Measurements from ENCODE around the gene TEAD2. TPM values are rescaled to one million over a fixed set of nuclear protein-coding genes. Genes with fewer than 3 reads are reported as not detected.
A peak's percentile ranks its signal among the peaks of the same experiment; 100 is the strongest.

Gene TEAD2
- 226 and 235 TPM in 2 replicates for total RNA-seq
- long read RNA-seq, partial matches to known transcripts: 1 of 2 reads
- long read RNA-seq, other reads (novel, unspliced or antisense): 1 of 2 reads

DNA sequence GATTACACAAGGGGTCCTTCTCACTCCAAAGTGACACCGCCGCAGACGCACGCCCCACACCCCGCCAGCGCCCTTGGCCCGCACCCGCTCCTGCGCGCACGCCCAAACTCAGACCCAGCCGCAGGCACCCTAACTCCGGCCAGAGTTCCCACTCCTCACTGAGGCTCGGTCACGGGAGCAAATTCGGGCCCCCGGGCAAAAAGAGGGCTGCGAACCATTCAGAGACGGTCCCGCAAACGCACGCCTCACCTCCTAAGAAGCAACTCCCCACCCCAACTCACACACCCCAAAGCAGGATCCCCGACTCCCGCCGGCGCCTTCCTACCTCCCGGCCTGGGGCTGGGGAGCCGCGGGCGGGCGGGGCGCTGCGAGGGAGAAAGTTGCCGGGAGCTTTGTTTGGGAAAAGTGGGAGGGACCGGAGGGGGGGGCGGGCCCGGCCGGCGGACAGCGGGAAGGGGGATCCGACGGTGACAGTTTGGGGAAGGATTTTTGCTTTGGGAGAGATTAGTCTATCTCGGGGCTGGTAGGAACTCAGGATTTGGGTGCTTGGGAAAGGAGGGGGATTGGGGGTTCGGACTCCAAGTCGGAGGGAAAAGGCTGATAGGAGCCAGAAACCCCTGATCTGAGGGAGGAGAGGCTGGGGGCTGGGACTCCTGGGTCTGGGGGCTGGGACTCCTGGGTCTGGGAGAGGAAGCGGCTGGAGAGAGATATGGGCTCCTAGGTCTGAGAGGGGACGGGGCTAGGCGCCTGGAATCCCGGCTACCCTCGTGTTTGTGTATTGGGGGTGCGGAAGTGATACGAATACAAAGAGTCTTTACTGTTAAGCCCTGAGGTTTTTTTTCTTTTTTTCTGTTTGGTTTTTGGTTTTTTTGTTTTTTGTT lies at the start of gene TEAD2:
Gene TEAD2 (minus strand): TSS at position 369 of the 881 bp plus-strand sequence. CDS start 2,341 bp downstream, outside the sequence.
- H3K36me3 Mint-ChIP-seq (ENCODE audit: insufficient read depth): peaks cover 10% of the 10 kb centered on the region
- TF ChIP-seq, protein P1, sequence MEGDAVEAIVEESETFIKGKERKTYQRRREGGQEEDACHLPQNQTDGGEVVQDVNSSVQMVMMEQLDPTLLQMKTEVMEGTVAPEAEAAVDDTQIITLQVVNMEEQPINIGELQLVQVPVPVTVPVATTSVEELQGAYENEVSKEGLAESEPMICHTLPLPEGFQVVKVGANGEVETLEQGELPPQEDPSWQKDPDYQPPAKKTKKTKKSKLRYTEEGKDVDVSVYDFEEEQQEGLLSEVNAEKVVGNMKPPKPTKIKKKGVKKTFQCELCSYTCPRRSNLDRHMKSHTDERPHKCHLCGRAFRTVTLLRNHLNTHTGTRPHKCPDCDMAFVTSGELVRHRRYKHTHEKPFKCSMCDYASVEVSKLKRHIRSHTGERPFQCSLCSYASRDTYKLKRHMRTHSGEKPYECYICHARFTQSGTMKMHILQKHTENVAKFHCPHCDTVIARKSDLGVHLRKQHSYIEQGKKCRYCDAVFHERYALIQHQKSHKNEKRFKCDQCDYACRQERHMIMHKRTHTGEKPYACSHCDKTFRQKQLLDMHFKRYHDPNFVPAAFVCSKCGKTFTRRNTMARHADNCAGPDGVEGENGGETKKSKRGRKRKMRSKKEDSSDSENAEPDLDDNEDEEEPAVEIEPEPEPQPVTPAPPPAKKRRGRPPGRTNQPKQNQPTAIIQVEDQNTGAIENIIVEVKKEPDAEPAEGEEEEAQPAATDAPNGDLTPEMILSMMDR (IDR thresholded peaks at IDR 0.05; ENCODE audit: unreplicated experiment): no peak
- no peak within 1 kb of the TSS for H3K4me3 Mint-ChIP-seq (ENCODE audit: low read depth)
- no peaks in the 10 kb centered on the region for H3K9me3 Mint-ChIP-seq (ENCODE audit: low read depth)
- no peaks in the 10 kb centered on the region for H3K27me3 Mint-ChIP-seq
- peaks cover 9% of the 10 kb centered on the region for H3K4me1 Mint-ChIP-seq (ENCODE audit: low read depth)
- H3K27ac Mint-ChIP-seq: no peak within 1 kb of the TSS
- peak; percentile 61 for DNase-seq (ENCODE audit: low spot score, unreplicated experiment)

DNA sequence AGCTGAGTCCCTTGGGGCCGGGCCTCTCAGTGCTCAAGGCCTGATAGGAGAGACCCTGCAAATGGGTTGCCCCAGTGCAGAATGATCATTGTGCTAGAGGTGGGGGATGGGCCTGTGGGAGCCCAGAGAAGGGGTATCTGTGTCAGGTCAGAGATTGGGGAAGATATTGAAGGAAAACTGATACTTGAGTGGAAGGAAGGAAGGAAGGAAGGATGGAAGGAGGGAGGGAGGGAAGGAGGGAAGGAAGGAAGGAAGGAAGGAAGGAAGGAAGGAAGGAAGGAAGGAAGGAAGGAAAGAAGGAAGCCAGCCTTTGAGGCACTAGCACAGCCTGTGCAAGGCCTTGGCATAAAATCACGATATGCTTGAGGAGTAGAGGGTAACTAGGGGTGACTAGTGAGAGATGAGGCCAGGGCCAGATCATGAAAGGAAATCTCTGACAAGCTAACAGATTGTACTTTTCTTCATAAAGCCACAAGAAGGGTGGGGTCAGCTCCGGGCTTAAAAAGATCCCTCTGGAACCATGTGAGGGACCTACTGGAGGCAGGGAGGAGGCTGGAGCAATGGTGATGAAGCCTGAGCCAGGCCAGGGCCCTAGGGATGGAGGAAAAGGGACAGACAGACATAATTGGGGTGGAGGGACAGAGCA lies 49.6 kb upstream of the TEAD2 start:
- no peaks in the 10 kb centered on the region for H3K4me1 Mint-ChIP-seq (ENCODE audit: low read depth)
- H3K36me3 Mint-ChIP-seq (ENCODE audit: insufficient read depth): no peaks in the 10 kb centered on the region
- no peak overlapping the region for H3K4me3 Mint-ChIP-seq (ENCODE audit: low read depth)
- H3K9me3 Mint-ChIP-seq (ENCODE audit: low read depth): no peaks in the 10 kb centered on the region
- H3K27me3 Mint-ChIP-seq: peaks cover 64% of the 10 kb centered on the region
- H3K27ac Mint-ChIP-seq: no peak overlapping the region
- no peak for DNase-seq (ENCODE audit: low spot score, unreplicated experiment)
- TF ChIP-seq, protein P1 (IDR thresholded peaks at IDR 0.05; ENCODE audit: unreplicated experiment): no peak

DNA sequence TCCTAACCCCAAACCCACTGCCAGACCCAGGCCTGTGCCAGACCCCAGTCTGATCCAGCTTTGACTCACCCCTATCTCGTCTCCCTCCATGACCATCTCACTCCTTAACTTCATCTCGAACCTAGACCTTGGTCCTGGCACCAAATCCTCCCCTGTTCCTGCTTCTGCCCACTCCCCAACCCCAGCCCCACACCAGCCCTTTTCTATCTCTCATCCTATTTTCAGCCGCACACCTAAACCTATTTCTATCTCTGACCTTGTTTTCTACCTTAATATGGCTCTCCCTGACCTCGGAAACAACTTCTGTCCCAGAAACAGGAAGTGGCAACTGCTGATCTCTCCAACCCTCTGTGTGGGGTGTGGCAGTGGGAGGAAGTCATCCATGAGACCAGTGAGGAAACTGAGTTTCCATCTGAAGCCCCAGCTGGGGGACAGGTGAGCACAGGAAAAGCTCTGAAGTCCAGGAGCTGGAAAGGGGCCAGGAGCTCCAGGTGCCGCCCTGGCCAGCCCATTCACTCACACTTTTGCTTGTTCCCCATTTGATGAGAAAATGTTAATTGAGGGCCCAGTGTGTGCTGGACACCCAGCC lies 47.3 kb upstream of the TEAD2 start:
- DNase-seq (ENCODE audit: low spot score, unreplicated experiment): no peak
- no peak overlapping the region for H3K27ac Mint-ChIP-seq
- no peaks in the 10 kb centered on the region for H3K4me1 Mint-ChIP-seq (ENCODE audit: low read depth)
- no peak overlapping the region for H3K4me3 Mint-ChIP-seq (ENCODE audit: low read depth)
- peaks cover 53% of the 10 kb centered on the region for H3K27me3 Mint-ChIP-seq
- TF ChIP-seq, protein P1 (IDR thresholded peaks at IDR 0.05; ENCODE audit: unreplicated experiment): no peak
- no peaks in the 10 kb centered on the region for H3K36me3 Mint-ChIP-seq (ENCODE audit: insufficient read depth)
- no peaks in the 10 kb centered on the region for H3K9me3 Mint-ChIP-seq (ENCODE audit: low read depth)

DNA sequence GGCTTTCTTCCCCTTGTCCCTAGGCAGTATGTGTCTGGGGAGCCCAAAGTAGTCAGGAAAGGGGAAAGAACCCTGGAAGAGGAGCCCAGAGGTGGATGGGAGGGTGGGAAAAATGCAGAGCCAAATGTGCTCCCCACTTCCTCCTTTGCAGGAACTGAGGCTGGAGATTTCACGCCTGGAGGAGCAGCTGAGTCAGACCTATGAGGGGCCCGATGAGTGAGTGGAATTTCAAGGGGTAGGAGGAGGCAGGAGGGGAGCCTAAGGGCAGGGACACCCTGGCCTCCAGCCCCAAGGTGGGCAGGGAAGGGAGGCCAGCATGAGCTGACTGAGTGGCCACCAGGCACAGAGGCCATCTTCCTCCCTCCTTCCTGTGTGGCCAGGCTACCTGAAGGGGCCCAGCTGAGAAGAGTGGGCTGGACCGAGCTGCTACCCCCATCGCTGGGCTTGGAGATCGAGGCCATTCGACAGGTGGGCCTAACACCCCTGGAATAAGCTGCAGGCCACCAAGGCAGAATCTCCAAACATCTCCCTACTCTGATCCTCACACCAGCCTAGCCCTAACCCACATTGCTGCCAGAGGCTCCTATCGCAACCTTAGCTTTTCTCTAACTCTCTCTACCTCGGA lies 46.7 kb upstream of the TEAD2 start:
- Mint-ChIP-seq H3K4me3 (ENCODE audit: low read depth) (no peak overlapping the region), H3K36me3 (ENCODE audit: insufficient read depth) (no peaks in the 10 kb centered on the region), H3K27ac (no peak overlapping the region), H3K9me3 (ENCODE audit: low read depth) (no peaks in the 10 kb centered on the region), H3K27me3 (peaks cover 51% of the 10 kb centered on the region), H3K4me1 (ENCODE audit: low read depth) (peaks cover under 1% of the 10 kb centered on the region)
- DNase-seq (ENCODE audit: low spot score, unreplicated experiment): no peak
- TF ChIP-seq, protein P1 (IDR thresholded peaks at IDR 0.05; ENCODE audit: unreplicated experiment): no peak

Data from progenitor cell of endocrine pancreas (in vitro differentiated cells).